GM18508 (cell line): ENCODE results near the gene PHACTR3.

Source experiments
- ATAC-seq: cut with Tn5 transposase; IDR thresholded peaks from one replicate; pipeline ENCODE4 v1.9.1; 2021; ENCODE audit warnings: moderate number of reproducible peaks; ENCODE audit not compliant: insufficient read depth, unreplicated experiment

Gene PHACTR3

GRCh38 chr20:59640267-59640666 lies 35.9 kb downstream of the PHACTR3 start:
- no peak for ATAC-seq

GRCh38 chr20:59643615-59644061 lies 39.3 kb downstream of the PHACTR3 start:
- ATAC-seq = no peak

- ATAC-seq = no peak
Measured at GRCh38 chr20:59644371-59644939, 40.1 kb downstream of the PHACTR3 start.

GRCh38 chr20:59645271-59645670 lies 40.9 kb downstream of the PHACTR3 start:
- ATAC-seq = no peak

GRCh38 chr20:59645761-59646171 lies 41.4 kb downstream of the PHACTR3 start:
- no peak for ATAC-seq

- no peak for ATAC-seq
Measured at GRCh38 chr20:59646487-59646886, 42.1 kb downstream of the PHACTR3 start.

GRCh38 chr20:59647271-59647670 lies 42.9 kb downstream of the PHACTR3 start:
- no peak for ATAC-seq

GRCh38 chr20:59648466-59649070 lies 44.2 kb downstream of the PHACTR3 start:
- no peak for ATAC-seq

GRCh38 chr20:59650418-59650817 lies 46.1 kb downstream of the PHACTR3 start:
- ATAC-seq = no peak

GRCh38 chr20:59652381-59652780 lies 48.0 kb downstream of the PHACTR3 start:
- no peak for ATAC-seq

- ATAC-seq = no peak
Measured at GRCh38 chr20:59656417-59656816, 52.1 kb downstream of the PHACTR3 start.

GRCh38 chr20:59657459-59658046 lies 53.2 kb downstream of the PHACTR3 start:
- no peak for ATAC-seq

GRCh38 chr20:59660471-59660870 lies 56.1 kb downstream of the PHACTR3 start:
- no peak for ATAC-seq

GRCh38 chr20:59661153-59661552 lies 56.8 kb downstream of the PHACTR3 start:
- ATAC-seq = no peak

GRCh38 chr20:59661621-59662020 lies 57.3 kb downstream of the PHACTR3 start:
- ATAC-seq = no peak

- ATAC-seq = no peak
Measured at GRCh38 chr20:59662161-59662560, 57.8 kb downstream of the PHACTR3 start.

- no peak for ATAC-seq
Measured at GRCh38 chr20:59662856-59663512, 58.6 kb downstream of the PHACTR3 start.

- ATAC-seq = no peak
Measured at GRCh38 chr20:59663513-59664060, 59.2 kb downstream of the PHACTR3 start.

- no peak for ATAC-seq
Measured at GRCh38 chr20:59664421-59664941, 60.1 kb downstream of the PHACTR3 start.

- ATAC-seq = no peak
Measured at GRCh38 chr20:59665656-59666555, 61.6 kb downstream of the PHACTR3 start.
